Measurements from ENCODE around the gene TMEM44. TPM values are rescaled to one million over a fixed set of nuclear protein-coding genes. Genes with fewer than 3 reads are reported as not detected.

Gene TMEM44
- total RNA-seq: 1 to 10 TPM; 4.4 to 8.8 (median 7.4) TPM

GRCh38 chr3:194633349-194634004, at the start of gene TMEM44:
TMEM44 (minus strand) TSS chr3:194633419; CDS start chr3:194633215, 204 bp downstream.
- peaks cover 0 to 3% of the 10 kb centered on the region in 2 donors for H3K36me3 ChIP-seq
- no peaks in the 10 kb centered on the region for H3K9me3 ChIP-seq
- peak within 1 kb of the TSS in 3 of 4 donors; percentile 58 to 80 (median 79) for H3K27ac ChIP-seq
- peak within 1 kb of the TSS; percentile 48 to 70 for H3K4me3 ChIP-seq
- TF ChIP-seq EP300 (IDR thresholded peaks at IDR 0.05) (no peak), POLR2AphosphoS5 (IDR thresholded peaks at IDR 0.05) (peak; percentile 7), POLR2A (IDR thresholded peaks at IDR 0.05) (peak in 1 of 2 donors; percentile 5)
- TF ChIP-seq, protein P1, sequence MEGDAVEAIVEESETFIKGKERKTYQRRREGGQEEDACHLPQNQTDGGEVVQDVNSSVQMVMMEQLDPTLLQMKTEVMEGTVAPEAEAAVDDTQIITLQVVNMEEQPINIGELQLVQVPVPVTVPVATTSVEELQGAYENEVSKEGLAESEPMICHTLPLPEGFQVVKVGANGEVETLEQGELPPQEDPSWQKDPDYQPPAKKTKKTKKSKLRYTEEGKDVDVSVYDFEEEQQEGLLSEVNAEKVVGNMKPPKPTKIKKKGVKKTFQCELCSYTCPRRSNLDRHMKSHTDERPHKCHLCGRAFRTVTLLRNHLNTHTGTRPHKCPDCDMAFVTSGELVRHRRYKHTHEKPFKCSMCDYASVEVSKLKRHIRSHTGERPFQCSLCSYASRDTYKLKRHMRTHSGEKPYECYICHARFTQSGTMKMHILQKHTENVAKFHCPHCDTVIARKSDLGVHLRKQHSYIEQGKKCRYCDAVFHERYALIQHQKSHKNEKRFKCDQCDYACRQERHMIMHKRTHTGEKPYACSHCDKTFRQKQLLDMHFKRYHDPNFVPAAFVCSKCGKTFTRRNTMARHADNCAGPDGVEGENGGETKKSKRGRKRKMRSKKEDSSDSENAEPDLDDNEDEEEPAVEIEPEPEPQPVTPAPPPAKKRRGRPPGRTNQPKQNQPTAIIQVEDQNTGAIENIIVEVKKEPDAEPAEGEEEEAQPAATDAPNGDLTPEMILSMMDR (IDR thresholded peaks at IDR 0.05): peak in 3 of 4 experiments; percentile 51 to 77 (median 65)
- peaks cover 0 to 15% (median 0%) of the 10 kb centered on the region in 3 donors for H3K4me1 ChIP-seq
- WGBS, 2 donors (ENCODE audit: low coverage in 1 of 2): 0% methylated on average over 5 to 7 of the region's 66 CpGs
- ATAC-seq: peak; percentile 91
- no peaks in the 10 kb centered on the region for H3K27me3 ChIP-seq

DNA sequence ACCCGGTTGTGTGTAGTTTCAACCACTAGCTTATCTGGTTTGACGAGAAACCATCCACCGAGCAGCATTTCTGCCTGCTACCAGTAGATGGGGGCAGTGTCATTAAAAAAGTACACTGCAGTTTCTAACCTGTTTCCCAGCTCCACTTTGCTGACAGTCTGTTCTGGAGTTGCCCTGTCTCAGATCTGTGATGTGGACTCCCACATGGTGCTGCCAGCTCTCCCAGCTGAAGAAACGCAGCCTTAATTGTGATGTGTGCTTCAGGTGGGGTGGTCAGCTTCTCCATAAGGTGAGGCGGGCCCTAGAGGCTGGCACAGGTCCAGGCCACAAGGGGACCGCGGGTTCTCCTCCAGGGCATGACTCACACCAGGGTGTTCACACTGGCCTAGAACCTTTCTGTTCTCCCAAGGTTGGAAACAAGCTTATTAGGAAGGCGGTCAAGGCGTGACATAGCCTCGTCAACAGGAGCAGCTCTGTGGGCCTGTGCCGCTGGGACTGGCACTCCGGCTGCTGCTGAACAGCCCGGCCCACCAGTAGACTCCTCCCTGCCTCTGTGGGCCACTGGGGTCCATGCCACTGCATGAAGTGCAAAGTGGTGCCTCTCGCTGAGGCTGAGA, 49.6 kb upstream of the TMEM44 start:
- no peaks in the 10 kb centered on the region for H3K27me3 ChIP-seq
- ATAC-seq: peak; percentile 53
- H3K36me3 ChIP-seq: no peaks in the 10 kb centered on the region
- no peak overlapping the region for H3K4me3 ChIP-seq
- WGBS, 2 donors (ENCODE audit: low coverage in 1 of 2): 0 to 60% methylated on average over 3 of the region's 14 CpGs
- no peaks in the 10 kb centered on the region for H3K9me3 ChIP-seq
- H3K27ac ChIP-seq: peak overlapping the region in 2 of 4 donors; percentile 30 to 45
- TF ChIP-seq POLR2A (IDR thresholded peaks at IDR 0.05) (no peak), POLR2AphosphoS5 (IDR thresholded peaks at IDR 0.05) (peak; percentile 16)
- TF ChIP-seq, protein P1 (IDR thresholded peaks at IDR 0.05): peak; percentile 72 to 95 (median 88)
- H3K4me1 ChIP-seq: peaks cover 0 to 40% (median 13%) of the 10 kb centered on the region in 3 donors

- ATAC-seq: no peak
- Histone ChIP-seq H3K27ac (peak overlapping the region in 1 of 4 donors; percentile 30), H3K9me3 (no peaks in the 10 kb centered on the region), H3K4me3 (no peak overlapping the region), H3K4me1 (peaks cover 0 to 34% (median 10%) of the 10 kb centered on the region in 3 donors), H3K27me3 (peaks cover 2% of the 10 kb centered on the region), H3K36me3 (no peaks in the 10 kb centered on the region)
- 0 to 23% methylated on average over 1 to 2 of the region's 4 CpGs for WGBS, 2 donors (ENCODE audit: low coverage in 1 of 2)
- TF ChIP-seq POLR2AphosphoS5 (IDR thresholded peaks at IDR 0.05) (no peak), EP300 (IDR thresholded peaks at IDR 0.05) (no peak), POLR2A (IDR thresholded peaks at IDR 0.05) (no peak)
- TF ChIP-seq, protein P1 (IDR thresholded peaks at IDR 0.05): no peak
Measured at GRCh38 chr3:194682189-194682693, 49.0 kb upstream of the TMEM44 start.

DNA sequence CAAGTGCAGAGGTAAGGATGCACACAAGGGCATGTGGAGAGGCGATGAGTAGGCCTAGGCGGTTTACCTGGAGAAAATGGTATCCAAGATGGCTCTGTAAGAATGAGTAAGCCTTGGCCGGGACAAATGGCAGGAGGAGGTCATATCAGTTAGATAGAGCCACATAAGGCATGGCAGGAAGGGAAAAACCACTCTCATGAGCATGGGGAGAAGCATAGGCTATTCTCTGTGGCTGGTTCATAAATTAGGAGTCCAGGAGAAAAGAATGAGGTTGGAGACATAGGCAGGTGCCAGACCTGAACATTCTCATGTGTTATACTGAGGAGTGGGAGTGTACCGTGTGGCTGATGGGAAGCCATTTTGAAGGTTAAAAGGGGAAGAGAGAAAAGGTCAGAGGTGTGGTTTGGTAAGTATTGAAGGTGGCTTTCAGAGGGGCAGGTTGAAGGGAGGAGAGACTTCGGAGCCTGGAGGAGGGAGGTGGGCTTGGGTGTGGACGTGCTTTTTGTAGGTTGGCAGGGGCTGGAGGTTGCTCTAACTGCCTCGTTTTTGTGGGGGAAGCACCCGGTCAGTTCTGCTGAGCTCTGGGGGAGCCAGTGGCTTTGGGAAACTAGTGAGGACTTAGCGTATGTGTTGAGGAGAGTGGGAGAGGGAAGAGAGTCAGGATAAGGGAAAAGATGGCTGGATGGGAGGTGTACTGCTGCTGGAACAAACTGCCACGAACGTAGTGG, 47.8 kb upstream of the TMEM44 start:
- no peak for ATAC-seq
- Histone ChIP-seq H3K36me3 (no peaks in the 10 kb centered on the region), H3K4me1 (peaks cover 0 to 22% (median 5%) of the 10 kb centered on the region in 3 donors), H3K27me3 (peaks cover 14% of the 10 kb centered on the region), H3K9me3 (no peaks in the 10 kb centered on the region), H3K4me3 (no peak overlapping the region), H3K27ac (no peak overlapping the region)
- no peak for TF ChIP-seq EP300 (IDR thresholded peaks at IDR 0.05)
- TF ChIP-seq, protein P1 (IDR thresholded peaks at IDR 0.05): no peak
- no peak for TF ChIP-seq POLR2A (IDR thresholded peaks at IDR 0.05)
- no peak for TF ChIP-seq POLR2AphosphoS5 (IDR thresholded peaks at IDR 0.05)
- 67 to 70% methylated on average over 10 to 11 of the region's 11 CpGs for WGBS, 2 donors (ENCODE audit: low coverage in 1 of 2)
